Measurements from ENCODE around the gene DGKI. TPM values are rescaled to one million over a fixed set of nuclear protein-coding genes. Genes with fewer than 3 reads are reported as not detected.

DGKI gene
- total RNA-seq, 1 experiment from 2014 or later: 0.55 TPM

- Histone ChIP-seq H2AFZ (ENCODE audit: low read length) (no peak overlapping the region), H4K5ac (ENCODE audit: insufficient read length, low read depth, low read length) (no peak overlapping the region), H2BK5ac (ENCODE audit: insufficient read length, low read length) (no peak overlapping the region), H3T11ph (ENCODE audit: low read length) (no peak overlapping the region), H3K18ac (ENCODE audit: insufficient read length, low read depth, low read length) (no peak overlapping the region), H3K4me1 (ENCODE audit: insufficient read depth, low read length) (no peaks in the 10 kb centered on the region; the same call in 1 of the 2 replicates), H3K56ac (ENCODE audit: insufficient read length, low read depth, low read length) (no peak overlapping the region), H3K9ac (ENCODE audit: extremely low read depth, insufficient read length, low read length) (no peak overlapping the region), H3K23ac (ENCODE audit: insufficient read length, low read depth, low read length) (no peak overlapping the region), H2BK12ac (ENCODE audit: insufficient read length, low read depth, low read length) (no peak overlapping the region), H3K9me3 (ENCODE audit: control insufficient read depth, low read depth, low read length) (no peaks in the 10 kb centered on the region), H4K8ac (replicated peaks; ENCODE audit: insufficient read length, low read depth, low read length) (no peak overlapping the region), H3K4ac (ENCODE audit: low read depth, low read length) (no peak overlapping the region), H3K23me2 (ENCODE audit: insufficient read length, low read depth, low read length, poor library complexity, severe bottlenecking) (no peaks in the 10 kb centered on the region), H2BK20ac (ENCODE audit: low read depth, low read length, poor library complexity, severe bottlenecking) (no peak overlapping the region), H4K20me1 (ENCODE audit: control insufficient read depth, insufficient read depth, insufficient read length) (no peaks in the 10 kb centered on the region), H3K79me1 (ENCODE audit: insufficient read depth, low read depth, low read length, poor library complexity, severe bottlenecking) (no peaks in the 10 kb centered on the region), H3K27me3 (ENCODE audit: insufficient read depth, low read length) (no peaks in the 10 kb centered on the region), H3K14ac (ENCODE audit: insufficient read depth, low read length) (no peak overlapping the region), H4K91ac (ENCODE audit: insufficient read length, low read depth, low read length) (no peak overlapping the region), H2BK15ac (ENCODE audit: low read depth, low read length) (no peak overlapping the region), H2AK5ac (ENCODE audit: insufficient read length, low read length) (no peak overlapping the region), H3K27ac (ENCODE audit: insufficient read length, low read depth, low read length) (no peak overlapping the region), H3K79me2 (ENCODE audit: insufficient read depth, low read length) (no peaks in the 10 kb centered on the region), H2BK120ac (ENCODE audit: low read depth, low read length, poor library complexity, severe bottlenecking) (no peak overlapping the region), H3K4me2 (ENCODE audit: insufficient read depth, insufficient read length, low read length) (no peak overlapping the region)
- WGBS (ENCODE audit: extremely low coverage, insufficient read length, low lambda C conversion rate): no CpG with 5 or more reads among the region's 4 CpGs
- TF ChIP-seq CTCF (conservative IDR thresholded peaks at IDR 0.05): no peak
- Mint-ChIP-seq H3K27me3 (ENCODE audit: low read depth) (no peaks in the 10 kb centered on the region; the same call in 1 of the 2 replicates), H3K27ac (no peak overlapping the region), H3K36me3 (ENCODE audit: insufficient read depth in 1 of 3, low read depth in 3 of 3) (peaks cover 0 to 3% (median 0%) of the 10 kb centered on the region in 3 experiments; a peak in 3 of 7 replicates), H3K4me1 (peaks cover 20 to 22% of the 10 kb centered on the region in 2 experiments), H3K9me3 (peaks cover 0 to 3% of the 10 kb centered on the region in 2 experiments; a peak in 1 of 5 replicates), H3K4me3 (no peak overlapping the region)
- no peak for DNase-seq
Observed at GRCh38 chr7:137664846-137665245, 181.9 kb downstream of the DGKI start.
